HL-60 (cell line): Measurements from ENCODE around the gene ANKRD13B.

Source experiments
- DNase-seq, 2 experiments: peaks; one replicate each; pipeline ENCODE4 v3.0.0-alpha.2; 2010 to 2020; ENCODE audit warnings: low read depth in 1 of 2, low spot score in 1 of 2
- H3K27ac ChIP-seq: fragments of 250-450 bp; sonication (Bioruptor Pico); replicated peaks from 2 replicates; pipeline ENCODE4 v1.5.1; 2020; ENCODE audit warnings: mild to moderate bottlenecking, moderate library complexity
- H3K27me3 ChIP-seq: fragments of 250-450 bp; sonication (Bioruptor Pico); 2 replicates; pipeline ENCODE4 v1.5.1; 2021; ENCODE audit warnings: mild to moderate bottlenecking, moderate library complexity; ENCODE audit not compliant: insufficient read depth, poor library complexity, severe bottlenecking
- H3K4me3 ChIP-seq: replicated peaks from 2 replicates; pipeline ENCODE4 v1.5.1; 2011; ENCODE audit warnings: mild to moderate bottlenecking, control low read depth, low read length; ENCODE audit not compliant: insufficient read depth
- GABPA ChIP-seq: IDR thresholded peaks from 2 replicates; pipeline ENCODE4 v1.6.1; 2012; ENCODE audit warnings: low read depth
- POLR2AphosphoS5 ChIP-seq: IDR thresholded peaks from 2 replicates; pipeline ENCODE4 v1.6.1; 2012; ENCODE audit warnings: low read depth
- SPI1 ChIP-seq: IDR thresholded peaks from 2 replicates; pipeline ENCODE4 v1.6.1; 2012; ENCODE audit warnings: low read depth, mild to moderate bottlenecking, borderline replicate concordance
- TF ChIP-seq, protein P1 (sequence below): IDR thresholded peaks from one replicate; pipeline ENCODE4 v1.5.1; 2011; ENCODE audit warnings: low read length, control low read depth, inconsistent platforms; ENCODE audit not compliant: insufficient read depth
- TF ChIP-seq, protein P2 (sequence below): IDR thresholded peaks from 2 replicates; pipeline ENCODE4 v1.6.1; 2012; ENCODE audit warnings: low read depth; ENCODE audit not compliant: insufficient replicate concordance

Gene ANKRD13B

DNA sequence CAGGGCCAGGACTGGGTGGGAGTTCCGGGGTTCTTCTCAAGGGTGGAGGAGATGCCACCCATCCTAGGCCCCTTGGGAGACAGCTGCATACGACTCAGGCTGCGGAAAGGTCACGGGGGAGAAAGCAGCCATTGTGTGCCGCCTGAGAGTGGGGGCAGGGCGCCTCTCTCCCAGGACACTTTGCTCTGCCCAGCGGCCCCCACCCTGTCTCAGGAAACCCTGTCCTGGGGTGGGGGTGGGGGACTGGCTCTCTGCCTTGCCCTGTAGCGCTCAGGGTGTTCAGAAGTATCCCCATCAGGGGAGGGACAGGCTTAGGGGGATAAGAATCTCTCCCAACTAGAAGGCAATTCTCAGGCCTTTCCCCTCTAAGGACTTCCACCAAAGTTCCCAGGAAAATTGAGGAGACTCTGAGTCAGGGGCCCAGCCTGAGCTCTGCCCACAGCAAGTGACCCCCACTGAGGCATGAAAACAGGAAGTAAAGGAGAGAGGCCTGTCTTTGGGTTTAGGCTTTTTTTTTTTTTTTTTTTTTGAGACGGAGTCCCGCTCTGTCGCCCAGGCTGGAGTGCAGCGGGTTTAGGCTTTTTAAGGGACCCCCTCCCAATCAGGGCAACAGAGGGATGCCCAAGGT is 8.4 kb upstream of the ANKRD13B start:
- H3K4me3 ChIP-seq = no peak overlapping the region

DNA sequence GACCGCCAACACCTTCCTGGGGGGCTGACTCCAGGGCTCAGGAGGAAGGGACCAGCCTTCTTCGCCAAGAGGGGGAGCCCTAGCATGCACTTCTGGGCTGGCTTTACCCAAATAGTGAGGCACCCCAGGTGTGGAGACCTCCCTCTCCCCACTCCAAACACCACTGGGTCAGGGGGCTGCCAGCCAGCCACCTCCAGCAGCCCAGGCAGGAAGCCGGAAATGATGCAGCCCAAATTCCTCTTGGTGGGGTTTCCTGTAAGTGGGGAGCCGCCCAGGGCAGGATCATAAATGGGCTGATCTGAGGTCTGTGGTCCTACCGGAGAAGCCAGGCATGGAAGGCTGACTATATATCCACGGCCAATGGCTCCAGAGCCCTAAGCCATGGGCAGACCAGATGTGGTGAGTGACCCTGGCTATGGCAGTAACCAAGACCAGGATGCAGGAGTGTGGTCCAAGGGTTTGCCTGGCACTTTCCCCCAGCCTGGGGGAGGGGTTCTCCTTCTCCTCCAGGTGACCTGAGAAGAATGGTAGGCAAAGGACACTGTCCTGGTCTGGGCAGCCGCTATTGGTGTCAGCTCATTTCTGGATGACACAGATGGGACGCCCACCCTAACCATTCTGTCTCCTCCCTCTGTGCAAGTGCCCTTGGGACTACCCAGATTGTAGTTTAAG is 7.7 kb upstream of the ANKRD13B start:
- no peak for DNase-seq
- Histone ChIP-seq H3K27ac (0 out of 2 replicates have a peak overlapping the region, but pooled peaks have one; percentile 2), H3K4me3 (no peak overlapping the region), H3K27me3 (no peaks in the 10 kb centered on the region)
- no peak for TF ChIP-seq GABPA
- TF ChIP-seq, protein P1, sequence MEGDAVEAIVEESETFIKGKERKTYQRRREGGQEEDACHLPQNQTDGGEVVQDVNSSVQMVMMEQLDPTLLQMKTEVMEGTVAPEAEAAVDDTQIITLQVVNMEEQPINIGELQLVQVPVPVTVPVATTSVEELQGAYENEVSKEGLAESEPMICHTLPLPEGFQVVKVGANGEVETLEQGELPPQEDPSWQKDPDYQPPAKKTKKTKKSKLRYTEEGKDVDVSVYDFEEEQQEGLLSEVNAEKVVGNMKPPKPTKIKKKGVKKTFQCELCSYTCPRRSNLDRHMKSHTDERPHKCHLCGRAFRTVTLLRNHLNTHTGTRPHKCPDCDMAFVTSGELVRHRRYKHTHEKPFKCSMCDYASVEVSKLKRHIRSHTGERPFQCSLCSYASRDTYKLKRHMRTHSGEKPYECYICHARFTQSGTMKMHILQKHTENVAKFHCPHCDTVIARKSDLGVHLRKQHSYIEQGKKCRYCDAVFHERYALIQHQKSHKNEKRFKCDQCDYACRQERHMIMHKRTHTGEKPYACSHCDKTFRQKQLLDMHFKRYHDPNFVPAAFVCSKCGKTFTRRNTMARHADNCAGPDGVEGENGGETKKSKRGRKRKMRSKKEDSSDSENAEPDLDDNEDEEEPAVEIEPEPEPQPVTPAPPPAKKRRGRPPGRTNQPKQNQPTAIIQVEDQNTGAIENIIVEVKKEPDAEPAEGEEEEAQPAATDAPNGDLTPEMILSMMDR = peak; percentile 3

More for the DNA sequence above, 8.4 kb upstream of the ANKRD13B start:
- H3K27me3 ChIP-seq = no peaks in the 10 kb centered on the region
- DNase-seq = no peak
- H3K27ac ChIP-seq = no peak overlapping the region
- TF ChIP-seq GABPA = no peak
- no peak for TF ChIP-seq SPI1

DNA sequence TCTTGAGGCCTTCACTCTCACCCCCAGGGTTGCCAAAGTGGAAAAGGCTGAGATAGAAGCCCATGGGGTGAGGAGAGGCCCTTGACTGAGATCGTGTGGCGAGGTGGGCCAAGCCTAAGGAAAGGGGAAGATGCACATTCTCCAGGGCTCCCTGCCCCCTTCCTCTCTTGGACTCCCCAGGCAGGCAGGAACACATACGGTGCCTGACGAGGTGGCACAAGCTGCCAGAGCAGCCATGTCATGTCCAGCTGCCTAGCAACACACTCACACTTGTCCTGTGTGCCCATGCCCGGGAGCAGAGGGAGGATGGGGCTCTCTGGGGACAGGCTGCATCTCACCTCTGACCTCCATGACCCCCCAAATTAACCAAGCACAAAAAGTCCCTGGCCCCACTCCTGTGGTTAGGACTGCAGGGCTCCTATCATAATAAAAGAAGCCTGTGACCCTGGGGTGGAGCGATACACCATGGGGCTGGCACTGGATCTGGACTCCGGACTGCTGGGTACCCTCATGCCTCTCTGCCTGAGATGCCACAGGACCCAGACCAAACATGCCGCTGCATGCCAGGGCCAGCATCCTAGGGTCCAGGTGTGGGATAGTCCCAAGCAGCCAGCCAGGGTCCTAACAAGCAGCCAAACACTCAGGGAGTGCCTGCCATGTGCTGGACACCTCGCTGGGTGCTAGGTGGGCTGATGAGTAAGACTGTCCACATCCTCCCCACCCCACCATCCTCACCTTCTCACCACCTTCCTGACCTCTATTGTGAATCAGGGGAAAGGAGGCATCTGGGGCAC is 6.1 kb upstream of the ANKRD13B start:
- H3K27ac ChIP-seq = no peak overlapping the region
- no peak overlapping the region for H3K4me3 ChIP-seq
- H3K27me3 ChIP-seq = no peaks in the 10 kb centered on the region
- peak in 1 of 2 experiments; percentile 36 for DNase-seq
- TF ChIP-seq GABPA (no peak), SPI1 (0 out of 2 replicates have a peak, but pooled peaks have one; percentile 16)

DNA sequence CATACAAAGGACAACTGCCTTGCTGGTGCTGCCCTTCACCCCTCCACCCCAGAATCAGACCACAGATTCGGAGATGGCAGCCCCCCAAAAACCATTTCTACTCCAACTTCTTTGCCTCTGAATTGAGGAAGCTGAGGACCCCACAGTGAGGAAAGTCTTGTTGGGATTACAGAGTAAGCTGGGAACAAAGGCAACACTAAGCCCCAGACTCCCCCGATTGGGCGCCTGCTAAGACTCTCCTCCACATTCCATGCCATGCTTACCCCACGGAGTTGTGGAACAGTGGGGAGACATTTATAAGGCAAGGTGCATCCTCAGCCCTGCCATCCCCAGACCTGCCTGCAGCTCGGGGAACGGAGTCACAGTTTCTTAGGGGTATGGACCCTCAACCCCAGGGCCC is 5.3 kb upstream of the ANKRD13B start:
- Histone ChIP-seq H3K4me3 (no peak overlapping the region), H3K27me3 (no peaks in the 10 kb centered on the region), H3K27ac (no peak overlapping the region)
- no peak for DNase-seq
- TF ChIP-seq POLR2AphosphoS5 (no peak), SPI1 (no peak), GABPA (no peak)
- TF ChIP-seq, protein P1 = no peak
- TF ChIP-seq, protein P2, sequence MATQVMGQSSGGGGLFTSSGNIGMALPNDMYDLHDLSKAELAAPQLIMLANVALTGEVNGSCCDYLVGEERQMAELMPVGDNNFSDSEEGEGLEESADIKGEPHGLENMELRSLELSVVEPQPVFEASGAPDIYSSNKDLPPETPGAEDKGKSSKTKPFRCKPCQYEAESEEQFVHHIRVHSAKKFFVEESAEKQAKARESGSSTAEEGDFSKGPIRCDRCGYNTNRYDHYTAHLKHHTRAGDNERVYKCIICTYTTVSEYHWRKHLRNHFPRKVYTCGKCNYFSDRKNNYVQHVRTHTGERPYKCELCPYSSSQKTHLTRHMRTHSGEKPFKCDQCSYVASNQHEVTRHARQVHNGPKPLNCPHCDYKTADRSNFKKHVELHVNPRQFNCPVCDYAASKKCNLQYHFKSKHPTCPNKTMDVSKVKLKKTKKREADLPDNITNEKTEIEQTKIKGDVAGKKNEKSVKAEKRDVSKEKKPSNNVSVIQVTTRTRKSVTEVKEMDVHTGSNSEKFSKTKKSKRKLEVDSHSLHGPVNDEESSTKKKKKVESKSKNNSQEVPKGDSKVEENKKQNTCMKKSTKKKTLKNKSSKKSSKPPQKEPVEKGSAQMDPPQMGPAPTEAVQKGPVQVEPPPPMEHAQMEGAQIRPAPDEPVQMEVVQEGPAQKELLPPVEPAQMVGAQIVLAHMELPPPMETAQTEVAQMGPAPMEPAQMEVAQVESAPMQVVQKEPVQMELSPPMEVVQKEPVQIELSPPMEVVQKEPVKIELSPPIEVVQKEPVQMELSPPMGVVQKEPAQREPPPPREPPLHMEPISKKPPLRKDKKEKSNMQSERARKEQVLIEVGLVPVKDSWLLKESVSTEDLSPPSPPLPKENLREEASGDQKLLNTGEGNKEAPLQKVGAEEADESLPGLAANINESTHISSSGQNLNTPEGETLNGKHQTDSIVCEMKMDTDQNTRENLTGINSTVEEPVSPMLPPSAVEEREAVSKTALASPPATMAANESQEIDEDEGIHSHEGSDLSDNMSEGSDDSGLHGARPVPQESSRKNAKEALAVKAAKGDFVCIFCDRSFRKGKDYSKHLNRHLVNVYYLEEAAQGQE = no peak

DNA sequence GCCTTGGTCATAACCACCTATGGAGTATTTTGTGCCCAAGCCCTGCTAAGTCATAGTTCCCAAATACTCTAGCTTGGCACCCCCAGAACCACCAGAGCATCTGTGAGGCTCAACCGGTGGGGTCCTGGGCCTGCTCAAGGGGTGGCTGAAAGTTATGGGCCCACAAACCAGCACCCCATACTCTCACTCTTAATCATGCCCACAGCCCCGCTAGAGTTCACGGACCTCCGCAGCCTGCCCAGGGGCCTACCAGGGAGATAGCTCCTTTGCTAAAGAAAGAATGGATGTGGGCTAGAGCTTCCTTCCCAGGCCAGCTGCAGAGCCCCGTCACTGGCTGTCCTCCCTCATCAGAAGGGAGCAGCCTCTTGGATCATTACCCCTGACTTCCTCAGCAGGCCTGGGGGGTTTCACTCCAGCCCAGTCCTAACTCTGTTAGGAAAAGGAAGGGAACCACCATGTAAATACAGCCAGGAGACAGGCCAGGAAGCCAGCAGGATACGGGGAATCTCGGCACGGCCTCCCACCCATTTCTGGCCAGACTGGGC is 4.8 kb upstream of the ANKRD13B start:
- H3K27me3 ChIP-seq = no peaks in the 10 kb centered on the region
- H3K4me3 ChIP-seq = peak overlapping the region; percentile 82
- DNase-seq = no peak
- peak overlapping the region; percentile 47 for H3K27ac ChIP-seq
- no peak for TF ChIP-seq SPI1
- TF ChIP-seq, protein P2 = no peak
- TF ChIP-seq GABPA = no peak
- no peak for TF ChIP-seq POLR2AphosphoS5
- TF ChIP-seq, protein P1 = no peak
